Smooth muscle cell (in vitro differentiated cells): ENCODE measurements around the gene DENND4B. TPM values are rescaled to one million over a fixed set of nuclear protein-coding genes. Genes with fewer than 3 reads are reported as not detected.

Experiments
- DNase-seq: peaks from one replicate; lab custom pipeline; 2025; ENCODE audit not compliant: unreplicated experiment; lab: John Stamatoyannopoulos, UW
- H2AFZ ChIP-seq: fragments of 200-600 bp; sonication (generic); 2 replicates; pipeline ENCODE4 v1.6.0; 2016; ENCODE audit warnings: antibody characterized with exemption, low read depth, mild to moderate bottlenecking
- H3F3A ChIP-seq: fragments of 200-600 bp; sonication (generic); 2 replicates; pipeline ENCODE4 v1.6.0; 2017; ENCODE audit warnings: antibody characterized with exemption, low read depth
- H3K27ac ChIP-seq: fragments of 200-600 bp; sonication (generic); 2 replicates; pipeline ENCODE4 v1.5.1; 2016; ENCODE audit warnings: low read depth, mild to moderate bottlenecking
- H3K27me3 ChIP-seq: fragments of 200-600 bp; sonication (generic); 2 replicates; pipeline ENCODE4 v1.6.1; 2016; ENCODE audit warnings: low read depth, mild to moderate bottlenecking
- H3K36me3 ChIP-seq: fragments of 200-600 bp; sonication (generic); 2 replicates; pipeline ENCODE4 v1.5.1; 2016; ENCODE audit warnings: low read depth
- H3K4me1 ChIP-seq: fragments of 200-600 bp; sonication (generic); 2 replicates; pipeline ENCODE4 v1.5.1; 2016; ENCODE audit warnings: low read depth
- H3K4me2 ChIP-seq: fragments of 200-600 bp; sonication (generic); 2 replicates; pipeline ENCODE4 v1.6.0; 2016; ENCODE audit warnings: mild to moderate bottlenecking
- H3K4me3 ChIP-seq: fragments of 200-600 bp; sonication (generic); 2 replicates; pipeline ENCODE4 v1.5.1; 2016; ENCODE audit warnings: mild to moderate bottlenecking
- H3K79me2 ChIP-seq: fragments of 200-600 bp; sonication (generic); 2 replicates; pipeline ENCODE4 v1.6.0; 2016; ENCODE audit warnings: low read depth, mild to moderate bottlenecking
- H3K9ac ChIP-seq: fragments of 200-600 bp; sonication (generic); 2 replicates; pipeline ENCODE4 v1.6.0; 2016; ENCODE audit warnings: low read depth
- H3K9me3 ChIP-seq: fragments of 200-600 bp; sonication (generic); replicated peaks from 2 replicates; pipeline ENCODE4 v1.5.1; 2016; ENCODE audit warnings: low read depth
- H4K20me1 ChIP-seq: fragments of 200-600 bp; sonication (generic); 2 replicates; pipeline ENCODE4 v1.6.0; 2016; ENCODE audit warnings: low read depth
- WGBS: methylation state at CpG from one replicate; pipeline ENCODE4 v1.1.7; 2016; ENCODE audit warnings: low lambda C conversion rate; 5-methylcytosine and 5-hydroxymethylcytosine counted together
- polyA plus RNA-seq: library from polyadenylated mRNA; unstranded; fragments of >200 nt; fragmentation: Nextera tagmentation; extraction: Ambion mirVana; gene quantifications from 2 replicates; pipeline ENCODE4 v1.2.1, GENCODE V29; 2016
- total RNA-seq: library from RNA; depleted of rRNA; stranded (reverse); fragments of >200 nt; gene quantifications from 2 replicates; pipeline ENCODE4 v1.2.3, GENCODE V29; 2014
- TF ChIP-seq, protein P1 (sequence below): fragments of 200-600 bp; sonication (generic); IDR thresholded peaks from 2 replicates; pipeline ENCODE4 v1.5.1; 2017; ENCODE audit warnings: borderline replicate concordance, mild to moderate bottlenecking, antibody characterized with exemption; ENCODE audit not compliant: insufficient read depth, poor library complexity, severe bottlenecking

DENND4B gene
- total and polyA plus RNA-seq, 2 experiments from 2014 or later = 9.7 to 16.3 TPM

DNA sequence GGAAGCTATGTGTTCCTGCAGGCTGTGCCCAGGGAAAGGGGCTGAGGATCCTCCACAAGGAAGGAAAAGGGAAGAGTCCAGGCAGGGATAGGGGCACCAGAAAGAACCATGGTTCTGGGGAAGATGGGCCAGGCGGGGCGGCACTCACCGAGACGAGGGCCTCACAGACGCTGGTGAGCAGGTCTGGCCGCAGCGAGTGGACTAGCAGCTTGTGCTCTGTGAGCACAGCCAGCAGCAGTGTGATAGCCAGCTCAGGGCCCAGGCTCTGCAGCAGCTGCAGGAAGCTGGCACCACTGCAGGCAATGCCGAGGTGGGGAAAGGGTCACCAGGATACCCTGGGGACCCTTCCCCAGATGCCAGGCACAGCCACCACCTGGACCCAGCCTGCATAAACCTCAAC, 5.8 kb downstream of the DENND4B start:
- H4K20me1 ChIP-seq = no peaks in the 10 kb centered on the region
- H3K27ac ChIP-seq = no peak overlapping the region
- TF ChIP-seq, protein P1, sequence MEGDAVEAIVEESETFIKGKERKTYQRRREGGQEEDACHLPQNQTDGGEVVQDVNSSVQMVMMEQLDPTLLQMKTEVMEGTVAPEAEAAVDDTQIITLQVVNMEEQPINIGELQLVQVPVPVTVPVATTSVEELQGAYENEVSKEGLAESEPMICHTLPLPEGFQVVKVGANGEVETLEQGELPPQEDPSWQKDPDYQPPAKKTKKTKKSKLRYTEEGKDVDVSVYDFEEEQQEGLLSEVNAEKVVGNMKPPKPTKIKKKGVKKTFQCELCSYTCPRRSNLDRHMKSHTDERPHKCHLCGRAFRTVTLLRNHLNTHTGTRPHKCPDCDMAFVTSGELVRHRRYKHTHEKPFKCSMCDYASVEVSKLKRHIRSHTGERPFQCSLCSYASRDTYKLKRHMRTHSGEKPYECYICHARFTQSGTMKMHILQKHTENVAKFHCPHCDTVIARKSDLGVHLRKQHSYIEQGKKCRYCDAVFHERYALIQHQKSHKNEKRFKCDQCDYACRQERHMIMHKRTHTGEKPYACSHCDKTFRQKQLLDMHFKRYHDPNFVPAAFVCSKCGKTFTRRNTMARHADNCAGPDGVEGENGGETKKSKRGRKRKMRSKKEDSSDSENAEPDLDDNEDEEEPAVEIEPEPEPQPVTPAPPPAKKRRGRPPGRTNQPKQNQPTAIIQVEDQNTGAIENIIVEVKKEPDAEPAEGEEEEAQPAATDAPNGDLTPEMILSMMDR = no peak
- no peaks in the 10 kb centered on the region for H3K27me3 ChIP-seq
- H3K9me3 ChIP-seq = no peaks in the 10 kb centered on the region
- WGBS = 95% methylated on average over 8 of the region's 8 CpGs
- peaks cover 14% of the 10 kb centered on the region for H3K79me2 ChIP-seq
- no peaks in the 10 kb centered on the region for H3K4me1 ChIP-seq
- H3F3A ChIP-seq = no peaks in the 10 kb centered on the region
- no peak overlapping the region for H3K9ac ChIP-seq
- H2AFZ ChIP-seq = no peak overlapping the region
- no peak overlapping the region for H3K4me3 ChIP-seq
- no peaks in the 10 kb centered on the region for H3K36me3 ChIP-seq
- DNase-seq = no peak
- no peak overlapping the region for H3K4me2 ChIP-seq

DNA sequence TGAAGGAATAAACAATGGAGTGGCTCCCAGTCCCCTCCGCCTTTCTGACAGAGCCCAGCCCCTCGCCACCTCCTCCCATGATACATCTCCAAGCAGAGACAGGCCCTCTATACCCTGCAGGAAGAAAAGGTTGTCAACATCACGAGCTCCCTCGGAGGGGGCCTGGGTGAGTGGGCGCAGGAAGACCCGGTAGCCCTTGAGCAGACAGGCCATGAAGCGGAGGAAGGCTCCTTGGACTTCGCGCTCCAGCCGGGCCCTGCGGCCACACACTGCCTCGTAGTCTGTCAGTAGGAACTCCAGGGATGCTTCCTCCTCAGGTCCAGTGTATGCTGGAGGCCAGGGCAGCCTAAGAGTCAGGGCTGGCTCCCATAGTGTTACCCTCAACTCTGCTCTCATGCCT, 7.0 kb downstream of the DENND4B start:
- peaks cover 4% of the 10 kb centered on the region for H3K79me2 ChIP-seq
- H3K27ac ChIP-seq = no peak overlapping the region
- no peaks in the 10 kb centered on the region for H3K9me3 ChIP-seq
- H3K4me3 ChIP-seq = no peak overlapping the region
- 98% methylated on average over 12 of the region's 12 CpGs for WGBS
- H3K36me3 ChIP-seq = no peaks in the 10 kb centered on the region
- no peaks in the 10 kb centered on the region for H3K27me3 ChIP-seq
- H3K4me2 ChIP-seq = no peak overlapping the region
- TF ChIP-seq, protein P1 = no peak
- H3K9ac ChIP-seq = no peak overlapping the region
- H2AFZ ChIP-seq = no peak overlapping the region
- DNase-seq = no peak
- H4K20me1 ChIP-seq = no peaks in the 10 kb centered on the region
- no peaks in the 10 kb centered on the region for H3F3A ChIP-seq
- no peaks in the 10 kb centered on the region for H3K4me1 ChIP-seq

DNA sequence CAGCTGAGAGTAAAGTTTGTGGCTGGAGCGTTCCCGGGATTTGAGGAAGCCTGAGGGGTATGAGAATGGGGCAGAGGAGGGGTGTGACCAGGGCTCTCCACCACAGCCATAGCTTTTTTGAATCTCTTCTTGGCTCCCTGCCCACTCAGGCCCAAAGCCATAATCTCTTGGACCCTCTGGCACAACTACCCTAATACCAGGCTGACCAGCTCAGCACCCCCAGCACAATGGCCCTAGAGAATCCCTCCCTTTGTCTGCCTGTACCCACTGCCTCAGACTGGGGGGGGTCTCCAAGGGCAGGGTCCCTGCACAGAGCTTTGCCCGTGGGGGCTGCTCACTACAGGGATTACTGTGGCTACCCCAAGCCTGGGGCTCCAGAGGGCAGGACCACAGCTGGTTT, 7.5 kb downstream of the DENND4B start:
- Histone ChIP-seq H3K4me1 (no peaks in the 10 kb centered on the region), H3K4me2 (no peak overlapping the region), H3K27ac (no peak overlapping the region), H3K4me3 (no peak overlapping the region), H3F3A (no peaks in the 10 kb centered on the region), H3K9ac (no peak overlapping the region), H2AFZ (no peak overlapping the region), H3K9me3 (no peaks in the 10 kb centered on the region), H4K20me1 (no peaks in the 10 kb centered on the region), H3K27me3 (no peaks in the 10 kb centered on the region), H3K36me3 (no peaks in the 10 kb centered on the region), H3K79me2 (peaks cover 3% of the 10 kb centered on the region)
- TF ChIP-seq, protein P1 = no peak
- 96% methylated on average over 3 of the region's 3 CpGs for WGBS
- DNase-seq = no peak

DNA sequence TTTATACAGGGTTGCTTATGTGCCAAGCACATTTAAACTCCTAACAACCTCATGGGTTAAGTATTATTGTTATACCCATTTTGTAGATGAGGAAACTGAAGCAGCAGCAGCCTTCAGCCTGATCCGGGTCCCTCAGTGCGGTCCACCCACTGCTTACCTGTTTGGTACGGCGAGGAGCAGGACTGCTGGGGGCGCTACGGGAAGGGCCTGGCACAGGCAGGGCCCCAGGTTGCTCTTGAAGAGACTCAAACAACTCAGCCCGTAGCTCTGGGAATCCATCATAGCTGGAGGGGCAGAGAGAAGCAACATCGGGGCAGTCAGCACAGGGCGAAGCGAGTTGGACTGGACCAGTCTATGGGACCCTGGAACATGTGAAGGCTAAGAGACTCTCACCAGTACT, 9.2 kb downstream of the DENND4B start:
- Histone ChIP-seq H3K4me1 (no peaks in the 10 kb centered on the region), H2AFZ (no peak overlapping the region), H3K9me3 (no peaks in the 10 kb centered on the region), H3K9ac (no peak overlapping the region), H3K27me3 (no peaks in the 10 kb centered on the region), H3F3A (no peaks in the 10 kb centered on the region), H4K20me1 (no peaks in the 10 kb centered on the region), H3K36me3 (no peaks in the 10 kb centered on the region), H3K27ac (no peak overlapping the region), H3K4me2 (no peak overlapping the region), H3K4me3 (no peak overlapping the region), H3K79me2 (no peaks in the 10 kb centered on the region)
- 97% methylated on average over 10 of the region's 10 CpGs for WGBS
- DNase-seq = no peak
- TF ChIP-seq, protein P1 = no peak
